ENCODE data around the gene ALOX15B.

ALOX15B gene

DNA sequence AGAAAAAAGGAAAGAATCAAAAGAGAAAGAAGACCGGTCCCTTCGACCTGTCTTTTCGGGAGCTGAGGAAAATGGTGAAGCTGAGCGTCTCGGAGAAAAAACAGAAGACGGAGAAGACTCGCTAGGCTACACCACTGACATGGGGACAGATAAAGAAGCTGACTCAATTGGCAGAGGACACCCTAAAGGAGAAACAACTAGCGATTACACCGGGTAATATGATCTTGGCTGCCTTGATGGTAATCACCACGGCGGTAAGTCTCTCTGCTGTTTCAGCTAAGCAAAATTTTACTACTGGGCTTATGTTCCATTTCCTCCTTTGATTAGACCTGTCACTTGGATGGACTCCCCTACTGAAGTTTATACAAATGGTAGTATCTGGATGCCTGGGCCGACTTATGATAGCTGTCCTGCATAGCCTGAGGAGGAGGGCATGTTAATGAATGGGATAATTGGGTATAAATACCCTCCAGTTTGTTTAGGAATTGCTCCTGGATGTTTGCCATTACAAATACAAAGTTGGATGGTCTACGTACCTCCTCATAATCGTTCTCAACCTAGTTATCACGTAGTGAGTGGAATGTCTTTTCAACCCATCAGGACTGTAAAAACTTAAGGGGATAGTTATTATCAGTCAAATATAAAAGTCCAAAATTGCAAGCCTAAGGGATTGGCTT is 24.1 kb downstream of the ALOX15B start:
- H3K4me3 ChIP-seq (replicated peaks; ENCODE audit: insufficient read depth, low read length), result no peak overlapping the region
- no peak for DNase-seq (ENCODE audit: low read depth in 1 of 2, low spot score in 1 of 2)
- H3K27ac ChIP-seq (replicated peaks), result no peak overlapping the region
- TF ChIP-seq, protein P1, sequence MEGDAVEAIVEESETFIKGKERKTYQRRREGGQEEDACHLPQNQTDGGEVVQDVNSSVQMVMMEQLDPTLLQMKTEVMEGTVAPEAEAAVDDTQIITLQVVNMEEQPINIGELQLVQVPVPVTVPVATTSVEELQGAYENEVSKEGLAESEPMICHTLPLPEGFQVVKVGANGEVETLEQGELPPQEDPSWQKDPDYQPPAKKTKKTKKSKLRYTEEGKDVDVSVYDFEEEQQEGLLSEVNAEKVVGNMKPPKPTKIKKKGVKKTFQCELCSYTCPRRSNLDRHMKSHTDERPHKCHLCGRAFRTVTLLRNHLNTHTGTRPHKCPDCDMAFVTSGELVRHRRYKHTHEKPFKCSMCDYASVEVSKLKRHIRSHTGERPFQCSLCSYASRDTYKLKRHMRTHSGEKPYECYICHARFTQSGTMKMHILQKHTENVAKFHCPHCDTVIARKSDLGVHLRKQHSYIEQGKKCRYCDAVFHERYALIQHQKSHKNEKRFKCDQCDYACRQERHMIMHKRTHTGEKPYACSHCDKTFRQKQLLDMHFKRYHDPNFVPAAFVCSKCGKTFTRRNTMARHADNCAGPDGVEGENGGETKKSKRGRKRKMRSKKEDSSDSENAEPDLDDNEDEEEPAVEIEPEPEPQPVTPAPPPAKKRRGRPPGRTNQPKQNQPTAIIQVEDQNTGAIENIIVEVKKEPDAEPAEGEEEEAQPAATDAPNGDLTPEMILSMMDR (IDR thresholded peaks at IDR 0.05; ENCODE audit: insufficient read depth, low read length), result no peak
- TF ChIP-seq GABPA (IDR thresholded peaks at IDR 0.05; ENCODE audit: low read depth) (no peak), SPI1 (IDR thresholded peaks at IDR 0.05; ENCODE audit: borderline replicate concordance, low read depth) (no peak), POLR2AphosphoS5 (IDR thresholded peaks at IDR 0.05; ENCODE audit: low read depth) (no peak)
- TF ChIP-seq, protein P2, sequence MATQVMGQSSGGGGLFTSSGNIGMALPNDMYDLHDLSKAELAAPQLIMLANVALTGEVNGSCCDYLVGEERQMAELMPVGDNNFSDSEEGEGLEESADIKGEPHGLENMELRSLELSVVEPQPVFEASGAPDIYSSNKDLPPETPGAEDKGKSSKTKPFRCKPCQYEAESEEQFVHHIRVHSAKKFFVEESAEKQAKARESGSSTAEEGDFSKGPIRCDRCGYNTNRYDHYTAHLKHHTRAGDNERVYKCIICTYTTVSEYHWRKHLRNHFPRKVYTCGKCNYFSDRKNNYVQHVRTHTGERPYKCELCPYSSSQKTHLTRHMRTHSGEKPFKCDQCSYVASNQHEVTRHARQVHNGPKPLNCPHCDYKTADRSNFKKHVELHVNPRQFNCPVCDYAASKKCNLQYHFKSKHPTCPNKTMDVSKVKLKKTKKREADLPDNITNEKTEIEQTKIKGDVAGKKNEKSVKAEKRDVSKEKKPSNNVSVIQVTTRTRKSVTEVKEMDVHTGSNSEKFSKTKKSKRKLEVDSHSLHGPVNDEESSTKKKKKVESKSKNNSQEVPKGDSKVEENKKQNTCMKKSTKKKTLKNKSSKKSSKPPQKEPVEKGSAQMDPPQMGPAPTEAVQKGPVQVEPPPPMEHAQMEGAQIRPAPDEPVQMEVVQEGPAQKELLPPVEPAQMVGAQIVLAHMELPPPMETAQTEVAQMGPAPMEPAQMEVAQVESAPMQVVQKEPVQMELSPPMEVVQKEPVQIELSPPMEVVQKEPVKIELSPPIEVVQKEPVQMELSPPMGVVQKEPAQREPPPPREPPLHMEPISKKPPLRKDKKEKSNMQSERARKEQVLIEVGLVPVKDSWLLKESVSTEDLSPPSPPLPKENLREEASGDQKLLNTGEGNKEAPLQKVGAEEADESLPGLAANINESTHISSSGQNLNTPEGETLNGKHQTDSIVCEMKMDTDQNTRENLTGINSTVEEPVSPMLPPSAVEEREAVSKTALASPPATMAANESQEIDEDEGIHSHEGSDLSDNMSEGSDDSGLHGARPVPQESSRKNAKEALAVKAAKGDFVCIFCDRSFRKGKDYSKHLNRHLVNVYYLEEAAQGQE (IDR thresholded peaks at IDR 0.05; ENCODE audit: insufficient replicate concordance, low read depth), result no peak
- H3K27me3 ChIP-seq (ENCODE audit: insufficient read depth, poor library complexity, severe bottlenecking), result no peaks in the 10 kb centered on the region

DNA sequence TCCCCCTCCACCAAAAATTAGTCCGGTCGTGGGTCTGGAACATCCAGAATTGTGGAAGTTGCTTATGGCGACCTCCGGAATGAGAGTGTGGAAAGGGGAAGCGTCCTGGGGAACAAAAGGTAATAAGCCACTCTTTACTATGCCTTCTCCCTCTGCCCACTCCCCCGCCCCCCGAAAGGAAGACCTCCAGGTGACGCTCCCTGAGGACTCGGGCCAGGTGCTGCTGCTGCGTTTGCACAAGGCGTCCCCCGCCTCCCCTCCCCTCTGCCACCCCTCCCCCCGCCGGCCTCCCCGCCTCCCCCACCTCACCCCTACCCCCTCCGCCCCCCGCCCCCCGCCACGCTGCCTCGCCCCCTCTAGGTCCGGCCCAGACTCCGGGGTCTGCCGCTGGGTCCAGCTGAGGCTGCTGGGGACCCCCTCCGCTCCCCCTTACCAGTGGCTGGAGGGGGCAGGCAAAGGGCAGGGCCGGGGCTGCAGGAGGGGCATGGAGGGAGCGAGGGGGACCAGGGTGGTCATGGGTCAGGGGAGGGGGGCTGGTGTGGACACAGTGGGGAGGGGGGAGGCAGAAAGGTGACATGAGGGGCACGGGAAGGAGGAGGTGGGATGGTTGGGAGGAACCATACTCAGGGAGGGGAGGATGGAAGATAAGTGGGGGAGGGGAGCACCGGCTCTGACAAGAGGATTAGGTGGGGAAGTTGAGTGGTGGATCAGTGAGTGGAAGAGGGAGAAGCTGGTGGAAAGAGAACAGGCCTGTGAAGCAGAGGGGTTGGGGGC is 25.1 kb downstream of the ALOX15B start:
- no peak for DNase-seq (ENCODE audit: low read depth in 1 of 2, low spot score in 1 of 2)
- no peak overlapping the region for H3K4me3 ChIP-seq (replicated peaks; ENCODE audit: insufficient read depth, low read length)

DNA sequence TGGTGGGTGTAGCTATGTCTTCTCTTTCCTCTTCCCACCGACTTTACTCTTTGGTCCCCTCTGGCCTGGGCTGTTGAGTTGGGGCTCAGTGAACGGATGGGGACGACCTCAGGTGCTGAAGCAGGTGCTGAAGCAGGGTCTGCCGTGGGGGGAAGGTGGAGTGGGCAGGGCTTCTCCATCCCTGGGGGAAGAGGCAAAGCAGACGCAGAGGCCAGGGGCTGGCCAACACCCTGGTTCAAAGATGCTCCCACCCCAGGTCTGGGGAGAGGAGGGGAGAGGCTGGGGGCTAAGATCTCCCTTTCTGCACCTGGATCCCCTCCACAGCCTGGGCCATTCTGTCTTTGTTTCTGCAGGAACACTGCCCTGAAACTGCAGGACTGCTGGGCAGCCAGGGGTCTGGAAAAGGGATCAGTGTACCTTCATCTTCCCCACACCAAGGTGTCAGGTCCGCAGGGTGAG is 25.7 kb downstream of the ALOX15B start:
- H3K27ac ChIP-seq (replicated peaks), result no peak overlapping the region
- no peak for DNase-seq (ENCODE audit: low read depth in 1 of 2, low spot score in 1 of 2)
- TF ChIP-seq, protein P1 (IDR thresholded peaks at IDR 0.05; ENCODE audit: insufficient read depth, low read length), result no peak
- no peak for TF ChIP-seq SPI1 (IDR thresholded peaks at IDR 0.05; ENCODE audit: borderline replicate concordance, low read depth)
- TF ChIP-seq GABPA (IDR thresholded peaks at IDR 0.05; ENCODE audit: low read depth), result no peak
- TF ChIP-seq, protein P2 (IDR thresholded peaks at IDR 0.05; ENCODE audit: insufficient replicate concordance, low read depth), result no peak
- no peak for TF ChIP-seq POLR2AphosphoS5 (IDR thresholded peaks at IDR 0.05; ENCODE audit: low read depth)
- no peaks in the 10 kb centered on the region for H3K27me3 ChIP-seq (ENCODE audit: insufficient read depth, poor library complexity, severe bottlenecking)
- no peak overlapping the region for H3K4me3 ChIP-seq (replicated peaks; ENCODE audit: insufficient read depth, low read length)

More for the DNA sequence above, 25.1 kb downstream of the ALOX15B start:
- no peak for TF ChIP-seq GABPA (IDR thresholded peaks at IDR 0.05; ENCODE audit: low read depth)
- TF ChIP-seq, protein P1 (IDR thresholded peaks at IDR 0.05; ENCODE audit: insufficient read depth, low read length), result no peak
- TF ChIP-seq SPI1 (IDR thresholded peaks at IDR 0.05; ENCODE audit: borderline replicate concordance, low read depth), result no peak
- TF ChIP-seq, protein P2 (IDR thresholded peaks at IDR 0.05; ENCODE audit: insufficient replicate concordance, low read depth), result no peak
- TF ChIP-seq POLR2AphosphoS5 (IDR thresholded peaks at IDR 0.05; ENCODE audit: low read depth), result no peak
- H3K27ac ChIP-seq (replicated peaks), result no peak overlapping the region
- no peaks in the 10 kb centered on the region for H3K27me3 ChIP-seq (ENCODE audit: insufficient read depth, poor library complexity, severe bottlenecking)
